ENCODE results near the gene SCN10A.

DNA sequence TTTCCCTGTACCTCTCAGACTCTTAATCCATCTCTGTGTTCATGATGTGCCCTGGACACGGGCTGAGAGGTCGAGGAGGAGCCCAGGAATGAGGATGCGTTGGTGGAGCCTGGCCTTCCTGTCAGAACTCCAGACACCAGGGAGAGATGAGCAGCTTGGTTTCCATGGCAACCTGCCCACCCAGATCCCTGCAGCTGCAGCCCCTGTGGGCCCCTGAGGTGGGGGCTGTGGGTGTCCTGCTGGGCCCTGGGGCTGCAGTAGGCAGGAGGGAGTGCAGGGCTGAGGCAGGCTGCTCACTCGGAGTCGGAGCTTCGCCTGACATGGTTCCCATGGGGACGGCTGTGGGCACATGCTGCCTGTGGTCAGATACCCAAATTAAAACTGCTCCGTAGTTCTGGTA is 7.7 kb upstream of the SCN10A start:
- TF ChIP-seq, protein P1, sequence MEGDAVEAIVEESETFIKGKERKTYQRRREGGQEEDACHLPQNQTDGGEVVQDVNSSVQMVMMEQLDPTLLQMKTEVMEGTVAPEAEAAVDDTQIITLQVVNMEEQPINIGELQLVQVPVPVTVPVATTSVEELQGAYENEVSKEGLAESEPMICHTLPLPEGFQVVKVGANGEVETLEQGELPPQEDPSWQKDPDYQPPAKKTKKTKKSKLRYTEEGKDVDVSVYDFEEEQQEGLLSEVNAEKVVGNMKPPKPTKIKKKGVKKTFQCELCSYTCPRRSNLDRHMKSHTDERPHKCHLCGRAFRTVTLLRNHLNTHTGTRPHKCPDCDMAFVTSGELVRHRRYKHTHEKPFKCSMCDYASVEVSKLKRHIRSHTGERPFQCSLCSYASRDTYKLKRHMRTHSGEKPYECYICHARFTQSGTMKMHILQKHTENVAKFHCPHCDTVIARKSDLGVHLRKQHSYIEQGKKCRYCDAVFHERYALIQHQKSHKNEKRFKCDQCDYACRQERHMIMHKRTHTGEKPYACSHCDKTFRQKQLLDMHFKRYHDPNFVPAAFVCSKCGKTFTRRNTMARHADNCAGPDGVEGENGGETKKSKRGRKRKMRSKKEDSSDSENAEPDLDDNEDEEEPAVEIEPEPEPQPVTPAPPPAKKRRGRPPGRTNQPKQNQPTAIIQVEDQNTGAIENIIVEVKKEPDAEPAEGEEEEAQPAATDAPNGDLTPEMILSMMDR (IDR thresholded peaks at IDR 0.05), result no peak
- no peak for TF ChIP-seq EP300 (IDR thresholded peaks at IDR 0.05; ENCODE audit: low read depth)
- no peak for TF ChIP-seq POLR2AphosphoS5 (IDR thresholded peaks at IDR 0.05)
- no peak for TF ChIP-seq POLR2A (IDR thresholded peaks at IDR 0.05)

Data from transverse colon (tissue), 4 donors.